ENCODE results near the gene CCL18.
A peak's percentile ranks its signal among the peaks of the same experiment; 100 is the strongest.

GRCh38 chr17:36072431-36073121, 8.5 kb downstream of the CCL18 start:
- TF ChIP-seq POLR2AphosphoS5 (IDR thresholded peaks at IDR 0.05; ENCODE audit: insufficient read depth, low read depth, low read length) (no peak), CTCF (IDR thresholded peaks at IDR 0.05; ENCODE audit: extremely low read depth in 1 of 2, insufficient read depth in 1 of 2, low read depth in 1 of 2, low read length in 2 of 2) (peak; percentile 73 to 82)
